ENCODE data around the gene ARMC7. TPM values are rescaled to one million over a fixed set of nuclear protein-coding genes. Genes with fewer than 3 reads are reported as not detected.

ARMC7 gene
- total RNA-seq, 1 donor from 2014 or later = 1.0 TPM

DNA sequence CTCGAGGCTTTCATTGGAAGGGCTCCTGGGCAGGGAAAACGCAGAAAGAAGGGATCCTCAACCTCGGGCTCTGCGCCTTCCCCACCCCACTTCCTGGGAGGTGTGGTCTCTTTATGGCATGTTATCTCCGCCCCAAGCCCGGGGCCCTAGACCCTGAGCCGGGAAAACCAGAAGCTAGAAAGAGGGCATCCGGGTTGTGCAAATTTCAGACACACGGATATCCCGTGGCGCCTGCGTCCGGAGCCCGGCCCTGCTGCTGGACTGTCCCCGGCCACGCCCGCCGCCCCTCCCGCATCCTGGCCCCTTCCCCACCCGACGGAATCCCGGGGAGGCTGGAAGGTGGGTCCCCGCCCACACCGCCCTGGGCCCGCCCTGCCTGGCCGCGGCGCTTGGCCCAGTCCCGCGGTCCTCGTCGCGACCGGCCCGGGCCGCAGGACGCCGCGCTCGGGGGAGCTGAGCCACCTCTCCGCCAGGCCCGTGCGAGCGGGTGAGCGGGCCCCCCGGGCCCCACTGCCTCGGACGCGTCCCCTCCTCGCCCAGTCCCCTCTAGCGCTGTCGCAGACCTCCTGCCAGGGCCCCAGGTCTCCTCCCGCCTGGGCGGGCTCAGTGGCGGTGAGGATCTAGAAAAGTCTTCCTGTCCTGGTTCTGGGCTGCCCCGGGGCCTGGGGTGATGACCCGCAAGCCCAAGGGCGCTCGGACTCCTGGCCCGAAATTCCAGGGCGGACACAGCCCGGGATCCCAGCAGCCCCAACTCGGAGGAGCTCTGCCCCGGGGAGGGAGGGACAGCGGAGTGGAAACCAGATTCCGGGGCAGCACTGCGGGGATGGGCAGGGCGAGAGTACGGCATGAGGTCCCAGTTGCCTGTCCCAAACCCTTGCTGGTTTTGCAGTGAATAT is 22.0 kb upstream of the ARMC7 start, which contains the start of gene SLC16A5:
TSS of gene SLC16A5 (plus strand) at position 397 of the 896 bp plus-strand sequence. CDS start 5,683 bp downstream, outside the sequence.
- no peaks in the 10 kb centered on the region for H3K36me3 ChIP-seq (ENCODE audit: control insufficient read depth in 3 of 3, insufficient read depth in 3 of 3, low read length in 3 of 3)
- H3K9me3 ChIP-seq (ENCODE audit: control insufficient read depth in 3 of 3, low read length in 3 of 3) = no peaks in the 10 kb centered on the region
- H3K9ac ChIP-seq (ENCODE audit: low read depth in 1 of 3, low read length in 3 of 3) = peak within 1 kb of the TSS; percentile 81 to 87 (median 81)
- H3K4me3 ChIP-seq (ENCODE audit: low read length in 3 of 3) = peak within 1 kb of the TSS; percentile 73 to 78 (median 77)
- peaks cover 33 to 49% (median 38%) of the 10 kb centered on the region in 3 donors for H3K4me1 ChIP-seq (ENCODE audit: control insufficient read depth in 3 of 3, insufficient read depth in 3 of 3, low read length in 3 of 3)
- no peaks in the 10 kb centered on the region for H3K27me3 ChIP-seq (ENCODE audit: control insufficient read depth in 3 of 3, insufficient read depth in 3 of 3, low read length in 3 of 3)
- H3K27ac ChIP-seq (ENCODE audit: low read depth, low read length) = peak within 1 kb of the TSS; percentile 83

DNA sequence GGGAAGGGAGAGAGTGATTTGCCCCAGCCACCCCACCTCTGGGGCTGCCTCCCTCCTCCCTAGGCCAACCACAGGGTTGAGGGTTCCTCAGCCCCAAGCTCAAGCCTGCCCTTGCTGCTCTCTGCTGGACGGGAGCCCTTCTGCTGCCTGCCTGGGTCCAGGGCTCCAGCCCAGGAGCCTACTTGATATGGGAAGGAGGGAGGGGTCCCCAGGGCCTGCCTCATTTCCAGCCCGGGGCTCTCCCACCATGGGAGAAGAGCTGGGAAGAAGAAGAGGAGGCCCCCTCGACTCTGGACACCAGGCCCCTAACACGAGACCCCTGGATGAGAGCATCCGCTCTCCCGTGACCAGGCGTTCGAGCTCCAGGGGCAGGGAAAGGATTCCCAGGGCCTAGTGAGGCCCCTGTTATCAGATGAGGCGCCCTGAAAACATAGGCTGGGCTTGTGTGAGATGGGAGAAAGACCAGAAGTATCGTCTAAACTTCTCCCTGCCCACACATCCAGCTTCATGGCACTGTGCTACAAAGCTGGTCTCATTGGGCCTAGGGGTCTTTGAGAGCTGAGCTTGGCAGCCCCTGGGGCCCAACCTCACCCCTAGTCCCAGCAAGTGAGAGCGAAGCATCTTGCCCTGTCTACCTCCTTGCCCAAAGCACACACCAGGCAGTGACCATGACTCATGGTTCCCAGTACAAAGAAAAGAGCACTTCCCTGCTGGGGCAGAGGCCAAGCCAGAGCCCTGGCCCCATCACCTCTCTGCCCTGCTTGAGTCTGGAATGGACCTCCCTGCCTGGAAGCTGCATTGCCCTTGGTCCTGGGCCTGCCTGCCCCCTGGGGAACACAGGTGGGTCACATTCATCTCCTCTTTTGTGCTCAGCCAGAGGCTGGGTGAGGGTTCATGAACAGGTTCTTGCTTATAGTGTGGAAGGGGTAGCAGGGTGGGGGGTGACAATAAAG is 21.0 kb upstream of the ARMC7 start:
- peak overlapping the region; percentile 81 to 87 (median 81) for H3K9ac ChIP-seq (ENCODE audit: low read depth in 1 of 3, low read length in 3 of 3)
- peak overlapping the region; percentile 73 to 78 (median 77) for H3K4me3 ChIP-seq (ENCODE audit: low read length in 3 of 3)
- no peaks in the 10 kb centered on the region for H3K36me3 ChIP-seq (ENCODE audit: control insufficient read depth in 3 of 3, insufficient read depth in 3 of 3, low read length in 3 of 3)
- no peaks in the 10 kb centered on the region for H3K27me3 ChIP-seq (ENCODE audit: control insufficient read depth in 3 of 3, insufficient read depth in 3 of 3, low read length in 3 of 3)
- no peaks in the 10 kb centered on the region for H3K9me3 ChIP-seq (ENCODE audit: control insufficient read depth in 3 of 3, low read length in 3 of 3)
- peaks cover 33 to 51% (median 39%) of the 10 kb centered on the region in 3 donors for H3K4me1 ChIP-seq (ENCODE audit: control insufficient read depth in 3 of 3, insufficient read depth in 3 of 3, low read length in 3 of 3)
- H3K27ac ChIP-seq (ENCODE audit: low read depth, low read length) = peak overlapping the region; percentile 83

- H3K27me3 ChIP-seq (ENCODE audit: control insufficient read depth in 3 of 3, insufficient read depth in 3 of 3, low read length in 3 of 3) = no peaks in the 10 kb centered on the region
- no peak overlapping the region for H3K27ac ChIP-seq (ENCODE audit: low read depth, low read length)
- H3K4me3 ChIP-seq (ENCODE audit: low read length in 3 of 3) = peak overlapping the region; percentile 23 to 60 (median 41)
- H3K9me3 ChIP-seq (ENCODE audit: control insufficient read depth in 3 of 3, low read length in 3 of 3) = no peaks in the 10 kb centered on the region
- peaks cover 0 to 2% (median 0%) of the 10 kb centered on the region in 3 donors for H3K36me3 ChIP-seq (ENCODE audit: control insufficient read depth in 3 of 3, insufficient read depth in 3 of 3, low read length in 3 of 3)
- H3K4me1 ChIP-seq (ENCODE audit: control insufficient read depth in 3 of 3, insufficient read depth in 3 of 3, low read length in 3 of 3) = peaks cover 36 to 55% (median 39%) of the 10 kb centered on the region in 3 donors
- peak overlapping the region; percentile 46 to 70 (median 65) for H3K9ac ChIP-seq (ENCODE audit: low read depth in 1 of 3, low read length in 3 of 3)
Observed at GRCh38 chr17:75090871-75091854, 18.6 kb upstream of the ARMC7 start.

DNA sequence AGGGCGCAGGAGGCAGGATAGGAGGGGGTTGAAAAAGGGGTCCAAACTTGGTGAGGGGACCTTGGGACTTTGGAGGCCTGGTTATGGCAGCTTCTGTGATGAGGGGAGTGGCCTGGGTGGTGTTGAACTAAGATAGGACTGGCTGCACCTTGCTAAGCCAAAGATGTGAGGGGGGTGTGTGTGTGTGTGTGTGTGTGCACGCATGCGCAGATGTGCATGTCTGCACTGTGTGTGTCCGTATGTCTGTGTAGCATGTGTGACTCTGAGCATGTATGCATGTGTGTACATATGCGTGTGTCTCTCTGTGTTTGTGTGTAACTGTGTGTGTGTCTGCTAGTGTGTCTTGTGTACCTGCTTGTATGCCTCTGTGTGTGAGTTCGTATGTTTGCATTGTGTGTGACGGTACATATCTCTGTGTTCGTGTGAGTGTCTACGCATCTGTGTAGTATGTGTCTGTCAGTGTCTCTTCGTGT is 17.9 kb upstream of the ARMC7 start:
- H3K4me3 ChIP-seq (ENCODE audit: low read length in 3 of 3) = peak overlapping the region in 1 of 3 donors; percentile 60
- peaks cover 38 to 55% (median 39%) of the 10 kb centered on the region in 3 donors for H3K4me1 ChIP-seq (ENCODE audit: control insufficient read depth in 3 of 3, insufficient read depth in 3 of 3, low read length in 3 of 3)
- peak overlapping the region in 1 of 3 donors; percentile 54 for H3K9ac ChIP-seq (ENCODE audit: low read depth in 1 of 3, low read length in 3 of 3)
- H3K36me3 ChIP-seq (ENCODE audit: control insufficient read depth in 3 of 3, insufficient read depth in 3 of 3, low read length in 3 of 3) = peaks cover 0 to 2% (median 0%) of the 10 kb centered on the region in 3 donors
- H3K27me3 ChIP-seq (ENCODE audit: control insufficient read depth in 3 of 3, insufficient read depth in 3 of 3, low read length in 3 of 3) = no peaks in the 10 kb centered on the region
- H3K27ac ChIP-seq (ENCODE audit: low read depth, low read length) = no peak overlapping the region
- no peaks in the 10 kb centered on the region for H3K9me3 ChIP-seq (ENCODE audit: control insufficient read depth in 3 of 3, low read length in 3 of 3)

- H3K27me3 ChIP-seq (ENCODE audit: control insufficient read depth in 3 of 3, insufficient read depth in 3 of 3, low read length in 3 of 3) = no peaks in the 10 kb centered on the region
- peaks cover 0 to 9% (median under 1%) of the 10 kb centered on the region in 3 donors for H3K36me3 ChIP-seq (ENCODE audit: control insufficient read depth in 3 of 3, insufficient read depth in 3 of 3, low read length in 3 of 3)
- no peak overlapping the region for H3K9ac ChIP-seq (ENCODE audit: low read depth in 1 of 3, low read length in 3 of 3)
- H3K4me3 ChIP-seq (ENCODE audit: low read length in 3 of 3) = no peak overlapping the region
- peaks cover 25 to 40% (median 27%) of the 10 kb centered on the region in 3 donors for H3K4me1 ChIP-seq (ENCODE audit: control insufficient read depth in 3 of 3, insufficient read depth in 3 of 3, low read length in 3 of 3)
- no peak overlapping the region for H3K27ac ChIP-seq (ENCODE audit: low read depth, low read length)
- no peaks in the 10 kb centered on the region for H3K9me3 ChIP-seq (ENCODE audit: control insufficient read depth in 3 of 3, low read length in 3 of 3)
Observed at GRCh38 chr17:75093548-75094158, 16.1 kb upstream of the ARMC7 start.

GRCh38 chr17:75094871-75095399 is 14.8 kb upstream of the ARMC7 start:
- H3K9ac ChIP-seq (ENCODE audit: low read depth in 1 of 3, low read length in 3 of 3) = no peak overlapping the region
- H3K36me3 ChIP-seq (ENCODE audit: control insufficient read depth in 3 of 3, insufficient read depth in 3 of 3, low read length in 3 of 3) = peaks cover 0 to 14% (median 5%) of the 10 kb centered on the region in 3 donors
- H3K4me1 ChIP-seq (ENCODE audit: control insufficient read depth in 3 of 3, insufficient read depth in 3 of 3, low read length in 3 of 3) = peaks cover 19 to 33% (median 20%) of the 10 kb centered on the region in 3 donors
- H3K9me3 ChIP-seq (ENCODE audit: control insufficient read depth in 3 of 3, low read length in 3 of 3) = no peaks in the 10 kb centered on the region
- H3K27me3 ChIP-seq (ENCODE audit: control insufficient read depth in 3 of 3, insufficient read depth in 3 of 3, low read length in 3 of 3) = no peaks in the 10 kb centered on the region
- H3K4me3 ChIP-seq (ENCODE audit: low read length in 3 of 3) = no peak overlapping the region
- no peak overlapping the region for H3K27ac ChIP-seq (ENCODE audit: low read depth, low read length)

DNA sequence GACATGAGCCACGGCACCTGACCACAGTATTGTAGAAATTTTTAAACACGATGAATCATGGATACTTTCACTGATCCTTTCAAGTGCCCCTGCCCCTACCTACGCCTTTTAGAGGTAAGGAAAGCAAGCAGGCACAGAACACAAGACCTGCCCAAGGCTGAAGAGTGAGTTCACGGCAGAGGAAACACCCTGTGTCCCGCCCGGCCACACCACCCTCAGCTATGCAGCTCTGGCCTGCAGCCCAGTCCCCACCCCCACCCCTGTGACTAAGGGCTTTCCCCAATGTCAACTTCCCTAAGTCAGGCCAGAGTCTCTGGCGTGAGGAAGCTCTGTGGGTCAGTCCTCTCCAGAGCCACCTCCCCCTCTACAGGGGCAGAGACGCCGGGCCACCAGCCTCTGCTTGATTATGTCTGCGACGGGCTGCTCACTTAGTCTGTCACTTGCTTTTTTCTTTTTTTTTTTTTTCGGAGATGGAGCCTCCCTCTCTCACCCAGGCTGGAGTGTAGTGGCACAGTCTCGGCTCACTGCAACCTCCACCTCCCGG is 13.6 kb upstream of the ARMC7 start:
- H3K4me1 ChIP-seq (ENCODE audit: control insufficient read depth in 3 of 3, insufficient read depth in 3 of 3, low read length in 3 of 3) = peaks cover 13 to 25% (median 13%) of the 10 kb centered on the region in 3 donors
- H3K27me3 ChIP-seq (ENCODE audit: control insufficient read depth in 3 of 3, insufficient read depth in 3 of 3, low read length in 3 of 3) = no peaks in the 10 kb centered on the region
- H3K27ac ChIP-seq (ENCODE audit: low read depth, low read length) = peak overlapping the region; percentile 36
- H3K4me3 ChIP-seq (ENCODE audit: low read length in 3 of 3) = no peak overlapping the region
- H3K36me3 ChIP-seq (ENCODE audit: control insufficient read depth in 3 of 3, insufficient read depth in 3 of 3, low read length in 3 of 3) = peaks cover 6 to 22% (median 13%) of the 10 kb centered on the region in 3 donors
- H3K9ac ChIP-seq (ENCODE audit: low read depth in 1 of 3, low read length in 3 of 3) = no peak overlapping the region
- H3K9me3 ChIP-seq (ENCODE audit: control insufficient read depth in 3 of 3, low read length in 3 of 3) = no peaks in the 10 kb centered on the region

DNA sequence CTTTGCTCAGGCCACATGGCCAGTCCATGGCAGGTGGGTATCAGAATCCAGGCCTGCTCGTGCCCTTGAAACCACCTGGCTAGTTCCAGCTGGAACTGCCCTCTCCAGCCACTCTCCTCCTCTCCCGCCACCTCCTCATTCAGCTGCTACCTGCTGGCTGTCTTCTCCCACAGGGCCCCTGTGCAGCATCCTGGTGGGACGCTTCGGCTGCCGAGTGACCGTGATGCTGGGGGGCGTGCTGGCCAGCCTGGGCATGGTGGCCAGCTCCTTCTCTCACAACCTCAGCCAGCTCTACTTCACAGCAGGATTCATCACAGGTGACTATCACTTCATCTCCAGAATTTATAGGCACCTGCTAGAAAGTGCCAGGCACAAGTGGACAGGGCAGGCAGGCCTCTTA is 11.9 kb upstream of the ARMC7 start:
- no peak overlapping the region for H3K9ac ChIP-seq (ENCODE audit: low read depth in 1 of 3, low read length in 3 of 3)
- H3K36me3 ChIP-seq (ENCODE audit: control insufficient read depth in 3 of 3, insufficient read depth in 3 of 3, low read length in 3 of 3) = peaks cover 6 to 22% (median 13%) of the 10 kb centered on the region in 3 donors
- H3K4me1 ChIP-seq (ENCODE audit: control insufficient read depth in 3 of 3, insufficient read depth in 3 of 3, low read length in 3 of 3) = peaks cover 1 to 8% (median 5%) of the 10 kb centered on the region in 3 donors
- no peaks in the 10 kb centered on the region for H3K9me3 ChIP-seq (ENCODE audit: control insufficient read depth in 3 of 3, low read length in 3 of 3)
- H3K4me3 ChIP-seq (ENCODE audit: low read length in 3 of 3) = no peak overlapping the region
- no peaks in the 10 kb centered on the region for H3K27me3 ChIP-seq (ENCODE audit: control insufficient read depth in 3 of 3, insufficient read depth in 3 of 3, low read length in 3 of 3)
- H3K27ac ChIP-seq (ENCODE audit: low read depth, low read length) = no peak overlapping the region
